Activated T-helper 2 cell treated with anti-CD3 and anti-CD28 coated beads, Interferon-gamma antibody, Interleukin-2, Interleukin-4, amounts not matched to agents 10 μg/mL and 5 μg/mL and 100 μg/mL, durations not matched to agents 14 hours and 24 hours and 36 hours (primary cell): ENCODE results near the gene LRG1. TPM values are rescaled to one million over a fixed set of nuclear protein-coding genes. Genes with fewer than 3 reads are reported as not detected.

ENCODE experiments used
- DNase-seq: peaks from one replicate; pipeline ENCODE4 v3.0.0; 2021; ENCODE audit warnings: low spot score
- H3K27ac Mint-ChIP-seq: one replicate; pipeline ENCODE4 v1.8.0; 2021; ENCODE audit warnings: mixed read lengths
- H3K27me3 Mint-ChIP-seq: one replicate; pipeline ENCODE4 v1.8.0; 2021; ENCODE audit warnings: low read depth, mixed read lengths
- H3K36me3 Mint-ChIP-seq: one replicate; pipeline ENCODE4 v1.8.0; 2021; ENCODE audit warnings: low read depth, mixed read lengths
- H3K4me1 Mint-ChIP-seq: one replicate; pipeline ENCODE4 v1.8.0; 2021; ENCODE audit warnings: low read depth, mixed read lengths
- H3K4me3 Mint-ChIP-seq: one replicate; pipeline ENCODE4 v1.8.0; 2021; ENCODE audit warnings: low read depth, mild to moderate bottlenecking, moderate library complexity, mixed read lengths
- H3K9me3 Mint-ChIP-seq: one replicate; pipeline ENCODE4 v1.8.0; 2021; ENCODE audit warnings: mixed read lengths
- intact Hi-C: fragments of 100-400 bp; cut with micrococcal nuclease; formaldehyde crosslinking; loops from one replicate; pipeline ENCODE4 v1.15.1; 2023
- total RNA-seq: library from RNA; stranded (reverse); gene quantifications from 2 replicates; pipeline ENCODE4 v1.2.3, GENCODE V29; 2022

The LRG1 gene
- total RNA-seq, 1 donor from 2014 or later = 0.37 TPM

DNA sequence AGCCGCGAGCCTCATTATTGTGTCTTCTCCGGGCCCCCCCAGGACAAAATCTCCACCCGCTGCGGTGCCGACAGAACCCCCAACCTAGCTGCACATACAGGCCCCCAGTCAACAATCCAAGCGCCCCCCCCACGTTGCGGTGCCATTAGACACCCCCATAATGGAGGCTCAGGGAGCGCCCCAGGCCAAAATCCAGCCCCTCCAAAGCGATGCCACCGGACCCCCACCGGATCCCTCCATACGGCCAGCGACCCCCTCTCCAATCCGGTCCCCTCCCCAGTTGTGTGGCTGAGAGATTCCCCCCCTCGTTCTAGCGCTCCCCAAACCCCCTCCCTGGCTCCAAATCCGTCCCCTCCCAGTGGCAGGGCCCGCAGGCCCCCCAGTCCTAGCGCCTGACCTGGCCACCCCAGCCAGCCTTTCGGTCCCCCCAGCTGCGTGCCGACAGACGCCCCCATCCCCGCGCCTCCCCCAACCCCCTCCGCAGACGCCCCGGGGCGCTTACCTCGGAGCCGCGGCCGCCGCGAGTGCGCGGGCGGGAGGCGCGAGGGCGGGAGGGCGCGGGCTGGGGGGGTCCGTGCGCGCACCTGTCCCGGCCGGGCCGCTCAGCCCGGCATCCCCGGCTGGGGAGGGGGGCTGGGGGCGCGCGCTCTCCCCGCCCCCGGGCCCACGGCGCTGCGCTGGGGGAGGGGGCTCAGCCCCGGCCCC lies 41.3 kb upstream of the LRG1 start:
- H3K4me3 Mint-ChIP-seq = no peak overlapping the region
- intact Hi-C loops = no loop called here

DNA sequence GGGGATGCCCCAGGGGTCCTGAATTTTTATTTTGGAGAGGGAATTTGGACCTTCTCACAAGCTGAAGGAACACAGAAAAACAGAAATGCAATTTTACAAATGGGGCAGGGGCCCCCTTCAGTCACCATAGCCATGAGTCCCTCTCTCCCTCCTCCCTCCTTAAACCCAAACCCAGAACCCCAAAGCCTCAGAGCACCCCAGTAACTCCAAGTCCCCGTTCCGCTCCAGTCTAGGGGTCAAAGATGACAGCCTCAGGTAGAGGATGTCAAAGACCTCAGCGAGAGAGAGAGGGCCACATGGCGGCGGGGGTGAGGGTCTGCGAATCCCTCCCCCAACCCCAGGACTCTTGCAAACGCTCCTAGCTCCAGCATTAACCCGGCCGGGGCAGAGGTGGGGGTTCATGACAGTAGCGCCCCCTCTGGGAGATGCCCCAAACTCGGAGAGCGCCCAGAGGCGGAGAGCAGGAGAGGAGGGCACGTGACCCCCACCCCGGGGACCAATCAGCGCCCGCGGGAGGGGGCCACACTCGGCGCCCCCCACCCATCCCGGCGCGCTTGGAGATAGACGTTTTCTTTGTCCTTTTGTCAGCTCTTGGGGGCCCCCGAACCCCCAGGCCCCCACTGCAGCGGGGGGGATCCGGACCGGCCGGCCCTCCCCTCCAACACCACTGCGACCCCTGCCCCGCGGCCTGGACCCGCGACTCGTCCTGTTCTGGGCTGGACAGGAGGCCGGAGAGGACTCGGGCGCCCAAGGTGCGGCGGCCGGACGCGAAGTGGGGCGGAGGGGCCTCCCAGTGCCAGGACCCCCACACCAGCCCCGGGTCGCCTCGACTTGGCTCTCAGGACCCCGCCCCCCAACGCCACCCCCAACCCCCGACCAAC lies 40.4 kb upstream of the LRG1 start:
- H3K9me3 Mint-ChIP-seq = no peaks in the 10 kb centered on the region
- H3K27ac Mint-ChIP-seq = no peak overlapping the region
- intact Hi-C loops = no loop called here
- peaks cover 45% of the 10 kb centered on the region for H3K27me3 Mint-ChIP-seq
- H3K4me1 Mint-ChIP-seq = no peaks in the 10 kb centered on the region
- H3K4me3 Mint-ChIP-seq = no peak overlapping the region
- no peaks in the 10 kb centered on the region for H3K36me3 Mint-ChIP-seq
- no peak for DNase-seq

More for the DNA sequence above, 41.3 kb upstream of the LRG1 start:
- Mint-ChIP-seq H3K27me3 (peaks cover 49% of the 10 kb centered on the region), H3K4me1 (no peaks in the 10 kb centered on the region), H3K9me3 (no peaks in the 10 kb centered on the region), H3K36me3 (no peaks in the 10 kb centered on the region), H3K27ac (no peak overlapping the region)
- DNase-seq = no peak

DNA sequence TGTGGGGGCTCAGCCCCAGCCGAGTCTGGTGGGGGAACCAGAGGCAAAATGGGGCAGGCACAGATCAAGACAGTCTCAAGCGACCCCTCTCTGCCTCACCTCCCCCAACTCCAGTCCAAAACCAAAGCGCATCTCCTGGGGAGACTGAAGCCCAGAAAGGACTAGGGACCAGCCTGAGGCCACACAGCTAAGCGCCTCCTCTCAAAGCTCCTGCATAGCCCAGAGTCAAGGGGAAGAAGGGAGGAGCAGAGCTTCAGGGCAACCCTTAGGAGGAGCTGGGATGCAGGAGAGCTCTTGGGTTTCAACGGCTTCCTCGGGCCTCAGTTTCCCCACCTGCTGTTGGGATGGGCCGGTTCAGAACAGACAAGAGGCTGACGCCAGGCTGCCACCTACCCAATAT lies 39.6 kb upstream of the LRG1 start:
- Mint-ChIP-seq H3K4me1 (no peaks in the 10 kb centered on the region), H3K4me3 (no peak overlapping the region), H3K9me3 (no peaks in the 10 kb centered on the region), H3K36me3 (no peaks in the 10 kb centered on the region), H3K27me3 (peaks cover 45% of the 10 kb centered on the region), H3K27ac (no peak overlapping the region)
- no peak for DNase-seq
- intact Hi-C loops = no loop called here

DNA sequence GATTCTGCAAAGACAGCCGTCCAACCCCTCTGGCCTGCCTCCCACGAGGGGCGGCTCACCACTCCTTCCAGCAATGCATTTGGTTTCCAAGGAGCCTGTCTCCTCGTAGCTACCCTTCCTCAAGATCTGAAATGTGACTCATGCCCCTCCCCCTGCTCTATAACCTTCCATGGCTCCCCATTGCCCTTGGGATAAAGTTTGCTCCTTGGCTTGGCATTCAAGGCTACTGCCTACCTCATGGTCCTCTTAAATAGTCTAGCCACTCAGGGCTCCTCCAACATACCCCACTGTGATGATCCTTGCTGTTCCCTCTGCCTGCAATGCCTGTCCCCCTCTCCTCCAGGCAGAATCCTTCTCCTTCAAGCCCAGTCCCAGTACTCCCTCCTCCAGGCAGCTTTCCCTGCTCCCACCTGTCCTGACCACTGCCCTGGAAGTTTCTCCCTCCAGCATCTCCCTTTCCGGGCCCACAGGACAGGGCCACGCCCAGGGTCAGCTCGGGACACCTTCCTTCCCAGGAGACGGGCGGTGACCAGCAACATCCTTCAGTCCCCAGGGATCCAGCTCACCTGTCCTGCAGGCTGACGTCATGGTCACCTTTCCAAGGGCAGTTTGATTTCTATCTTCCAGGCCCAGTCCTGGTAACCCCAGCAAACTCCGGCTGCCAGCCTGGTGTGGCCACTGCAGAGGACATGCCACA lies 38.9 kb upstream of the LRG1 start:
- no peak for DNase-seq
- H3K4me3 Mint-ChIP-seq = no peak overlapping the region
- intact Hi-C loops = no loop called here
- no peaks in the 10 kb centered on the region for H3K4me1 Mint-ChIP-seq
- no peaks in the 10 kb centered on the region for H3K36me3 Mint-ChIP-seq
- no peak overlapping the region for H3K27ac Mint-ChIP-seq
- H3K27me3 Mint-ChIP-seq = peaks cover 45% of the 10 kb centered on the region
- no peaks in the 10 kb centered on the region for H3K9me3 Mint-ChIP-seq

DNA sequence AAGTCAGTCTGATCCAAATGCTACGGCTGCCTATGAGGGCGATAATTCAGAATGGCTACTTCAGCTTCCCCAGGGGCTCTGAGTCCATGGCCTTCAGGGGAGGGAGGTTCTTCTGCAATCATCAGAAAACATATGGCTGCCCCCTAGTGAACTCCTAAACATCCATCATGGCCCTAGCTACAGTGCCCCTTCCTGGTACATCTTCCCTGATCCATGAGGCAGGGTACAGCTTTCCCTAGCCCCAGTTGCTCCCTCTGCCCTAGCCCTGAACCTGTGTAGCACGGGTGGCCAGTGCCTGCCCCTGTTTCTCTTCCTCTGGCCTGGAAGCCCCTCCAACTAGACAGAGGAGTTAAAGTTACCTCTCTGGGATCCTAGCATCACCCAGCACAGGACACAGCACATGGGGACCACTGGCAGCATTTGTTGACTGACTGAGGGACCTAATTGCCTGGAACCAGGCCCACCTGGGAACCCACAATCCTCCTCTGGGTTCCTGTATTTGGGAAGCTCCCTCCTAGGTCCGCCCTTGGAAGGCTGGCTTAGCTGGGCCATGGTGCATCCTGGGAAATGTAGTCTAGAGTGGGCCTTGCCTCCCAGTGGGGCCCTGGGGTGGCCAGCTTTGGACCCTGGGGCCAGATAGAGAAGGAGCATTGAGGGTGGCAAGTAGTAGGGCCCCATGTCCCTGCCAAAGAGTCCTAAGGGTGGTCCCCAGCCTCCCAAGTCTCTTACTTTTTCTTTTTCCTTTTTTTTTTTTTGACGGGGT lies 37.4 kb upstream of the LRG1 start:
- H3K4me3 Mint-ChIP-seq = no peak overlapping the region
- H3K9me3 Mint-ChIP-seq = no peaks in the 10 kb centered on the region
- DNase-seq = no peak
- H3K36me3 Mint-ChIP-seq = no peaks in the 10 kb centered on the region
- intact Hi-C loops = no loop called here
- peaks cover 38% of the 10 kb centered on the region for H3K27me3 Mint-ChIP-seq
- no peaks in the 10 kb centered on the region for H3K4me1 Mint-ChIP-seq
- no peak overlapping the region for H3K27ac Mint-ChIP-seq

DNA sequence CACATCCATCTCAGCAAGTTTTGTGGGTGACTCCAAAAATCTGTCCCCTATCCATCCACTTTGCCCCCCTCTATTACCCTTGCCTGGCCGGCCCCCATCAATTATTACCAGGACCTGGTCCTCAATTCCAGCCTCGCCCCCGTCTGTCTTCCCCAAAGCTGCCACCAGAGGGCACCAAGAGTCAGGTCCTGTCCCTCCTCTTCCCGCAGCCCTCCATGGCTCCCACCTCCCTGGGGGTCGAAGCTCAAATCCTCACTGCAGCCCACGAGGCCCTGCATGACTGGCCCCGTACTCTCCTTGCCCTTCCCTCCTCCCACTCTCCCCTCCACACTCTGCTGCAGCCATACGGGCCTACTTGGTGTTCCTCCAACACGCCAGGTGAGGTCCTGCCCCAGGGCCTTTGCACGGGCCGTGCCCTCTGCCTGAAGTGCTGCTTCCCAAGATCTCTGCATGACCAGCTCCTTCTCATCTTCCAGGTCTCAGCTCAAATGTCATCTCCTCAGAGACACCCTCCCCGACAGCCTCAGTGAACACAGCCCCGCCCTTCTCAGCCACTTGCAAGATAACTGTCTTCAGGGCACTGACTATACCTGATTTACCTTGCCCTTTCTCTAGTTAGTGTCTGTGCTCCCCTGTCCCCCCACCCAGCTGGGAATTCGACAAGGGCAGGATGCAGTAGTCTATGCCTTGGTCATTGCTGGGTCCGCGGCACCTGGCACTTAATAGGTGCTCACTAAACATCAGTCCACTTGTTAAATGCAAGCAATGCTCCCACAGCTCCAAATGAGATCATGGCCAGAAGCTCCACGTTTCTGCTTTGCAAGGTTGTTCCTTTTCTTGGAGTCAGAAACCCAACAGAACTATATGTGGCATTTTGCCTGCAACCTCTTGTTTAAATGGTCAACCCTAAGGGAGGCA lies 36.4 kb upstream of the LRG1 start:
- H3K36me3 Mint-ChIP-seq = no peaks in the 10 kb centered on the region
- H3K27me3 Mint-ChIP-seq = peaks cover 34% of the 10 kb centered on the region
- intact Hi-C loops = loop anchor here (1.0 kb wide), 1 partner anchor 60 kb away; no protein-coding TSS in a partner anchor
- no peak overlapping the region for H3K27ac Mint-ChIP-seq
- peak; percentile 43 for DNase-seq
- H3K4me3 Mint-ChIP-seq = no peak overlapping the region
- H3K4me1 Mint-ChIP-seq = no peaks in the 10 kb centered on the region
- no peaks in the 10 kb centered on the region for H3K9me3 Mint-ChIP-seq

DNA sequence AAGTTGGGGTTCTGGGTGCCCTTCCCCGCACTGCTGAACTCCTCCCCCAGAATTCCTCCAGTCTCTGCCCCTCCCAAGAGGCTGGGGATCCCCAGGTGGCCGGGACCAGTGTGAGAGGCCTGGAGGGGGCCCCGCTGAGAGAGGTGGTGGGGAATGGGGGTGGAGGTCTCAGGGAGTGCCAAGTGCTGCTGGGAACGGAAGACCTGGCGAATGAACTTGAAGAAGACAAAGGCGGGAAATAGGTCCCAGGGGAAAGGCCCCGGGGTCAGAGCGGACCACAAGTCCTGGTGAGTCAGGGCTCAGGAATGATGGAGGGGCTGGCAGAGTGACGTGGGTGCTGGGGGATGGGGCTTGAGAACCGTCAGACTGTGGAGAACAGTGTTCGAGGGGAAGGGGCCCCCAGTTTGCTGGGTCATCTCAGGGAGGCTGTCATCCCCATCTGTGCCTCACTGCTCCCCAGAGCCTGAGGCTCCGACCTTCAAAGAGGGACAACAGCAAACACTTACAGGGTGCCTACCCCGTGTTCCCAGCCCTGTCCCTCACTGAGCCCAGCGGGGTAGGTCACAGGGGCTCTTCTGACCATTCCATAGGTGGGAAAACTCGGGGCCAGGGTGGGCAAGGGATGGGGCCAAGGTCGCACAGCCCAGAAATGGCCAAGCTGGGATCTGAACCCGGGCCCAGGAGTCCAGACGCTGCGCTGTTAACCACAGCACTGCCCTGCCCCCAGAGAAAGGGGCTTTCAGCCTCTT lies 35.6 kb upstream of the LRG1 start:
- Mint-ChIP-seq H3K27ac (no peak overlapping the region), H3K27me3 (peaks cover 34% of the 10 kb centered on the region), H3K36me3 (no peaks in the 10 kb centered on the region), H3K4me1 (no peaks in the 10 kb centered on the region), H3K4me3 (no peak overlapping the region), H3K9me3 (no peaks in the 10 kb centered on the region)
- intact Hi-C loops = loop anchor here (1.0 kb wide), 1 partner anchor 61 kb away; no protein-coding TSS in a partner anchor
- DNase-seq = no peak

DNA sequence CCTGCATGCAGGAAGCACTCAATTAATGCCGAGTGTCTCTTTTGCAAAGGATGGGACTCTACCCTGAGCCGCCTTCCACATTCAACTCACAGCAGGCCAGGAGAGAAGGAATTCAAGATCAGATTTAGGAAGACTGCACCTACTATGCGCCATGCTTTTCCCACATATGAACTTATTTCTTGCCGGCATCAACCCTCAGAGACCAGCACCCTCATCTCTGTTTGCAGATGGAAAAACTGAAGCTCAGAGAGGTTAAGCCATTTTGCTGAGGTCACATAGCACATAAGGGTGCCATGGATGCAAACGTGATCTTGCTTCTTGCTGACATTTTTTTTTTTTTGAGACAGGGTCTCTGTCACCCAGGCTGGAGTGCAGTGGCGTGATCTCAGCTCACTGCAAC lies 33.8 kb upstream of the LRG1 start:
- Mint-ChIP-seq H3K27ac (no peak overlapping the region), H3K36me3 (no peaks in the 10 kb centered on the region), H3K4me1 (no peaks in the 10 kb centered on the region), H3K4me3 (no peak overlapping the region), H3K27me3 (peaks cover 18% of the 10 kb centered on the region), H3K9me3 (no peaks in the 10 kb centered on the region)
- no peak for DNase-seq
- intact Hi-C loops = no loop called here

DNA sequence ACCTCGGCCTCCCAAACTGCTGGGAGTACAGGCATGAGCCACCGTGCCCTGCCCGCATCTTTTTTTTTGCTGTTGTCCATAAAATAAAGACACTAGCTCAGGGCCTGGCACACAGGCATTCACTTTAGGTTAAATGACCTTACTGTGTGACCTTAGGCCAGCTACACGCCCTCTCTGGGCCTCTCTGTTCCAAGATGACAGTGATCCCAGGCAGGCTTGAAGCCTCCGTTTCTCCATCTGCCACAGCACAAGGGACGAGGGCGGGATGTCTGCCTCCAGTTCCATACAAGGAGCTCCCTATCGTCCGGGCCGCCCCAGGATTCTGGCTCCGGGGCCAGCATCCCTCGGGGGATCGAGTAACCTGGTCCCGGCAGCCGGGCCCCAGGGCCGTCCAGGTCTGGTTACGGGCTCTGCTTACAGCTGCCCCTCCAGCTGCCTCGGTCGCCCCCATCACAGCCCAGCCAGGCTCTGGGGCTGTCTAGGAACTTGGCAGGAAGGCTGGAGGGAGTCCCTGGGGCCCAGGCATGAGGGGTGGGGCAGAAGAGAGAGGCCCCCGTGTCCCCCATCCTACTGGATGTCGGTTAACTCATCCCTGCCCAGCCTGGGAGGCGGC lies 31.6 kb upstream of the LRG1 start:
- Mint-ChIP-seq H3K4me3 (no peak overlapping the region), H3K9me3 (no peaks in the 10 kb centered on the region), H3K27me3 (peaks cover 13% of the 10 kb centered on the region), H3K36me3 (no peaks in the 10 kb centered on the region), H3K4me1 (no peaks in the 10 kb centered on the region), H3K27ac (no peak overlapping the region)
- intact Hi-C loops = no loop called here
- DNase-seq = no peak

DNA sequence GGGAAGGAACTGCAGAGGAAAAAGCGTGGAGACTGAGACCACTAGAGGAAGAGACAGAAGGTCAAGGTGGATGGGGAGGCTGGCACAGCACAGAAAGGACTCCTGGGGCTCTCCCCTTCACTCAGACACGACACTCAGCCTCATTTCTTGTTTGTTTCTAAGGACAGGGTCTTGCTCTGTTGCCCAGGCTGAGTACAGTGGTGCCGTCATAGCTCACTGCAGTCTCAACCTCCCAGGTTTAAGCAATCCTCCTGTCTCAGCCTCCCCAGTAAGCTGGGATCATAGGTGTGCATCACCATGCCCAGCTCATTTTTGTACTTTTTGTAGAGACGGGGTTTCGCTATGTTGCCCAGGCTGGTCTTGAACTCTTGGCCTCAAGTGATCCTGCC lies 31.1 kb upstream of the LRG1 start:
- no peaks in the 10 kb centered on the region for H3K9me3 Mint-ChIP-seq
- H3K36me3 Mint-ChIP-seq = no peaks in the 10 kb centered on the region
- intact Hi-C loops = no loop called here
- peaks cover 8% of the 10 kb centered on the region for H3K27me3 Mint-ChIP-seq
- H3K4me1 Mint-ChIP-seq = no peaks in the 10 kb centered on the region
- no peak overlapping the region for H3K27ac Mint-ChIP-seq
- H3K4me3 Mint-ChIP-seq = no peak overlapping the region
- no peak for DNase-seq

DNA sequence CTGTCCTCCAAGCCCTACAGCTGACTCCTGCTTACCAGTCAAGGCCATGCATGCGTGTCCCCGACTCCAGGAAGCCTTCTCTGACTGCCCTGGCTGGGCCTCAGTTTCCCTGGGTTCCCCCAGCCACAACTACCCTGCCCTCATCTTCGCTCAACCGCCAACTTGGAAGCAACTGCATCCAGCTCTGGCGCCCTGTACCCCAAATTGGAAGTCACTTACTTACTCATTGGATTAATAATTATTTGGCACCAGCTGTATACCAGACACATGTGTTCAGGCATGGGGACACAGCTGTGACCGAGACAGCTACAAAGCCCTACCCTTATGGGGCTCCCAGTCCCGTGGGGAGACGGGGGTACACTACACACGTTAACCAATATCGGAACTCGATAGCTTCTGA lies 30.6 kb upstream of the LRG1 start:
- H3K27ac Mint-ChIP-seq = no peak overlapping the region
- no peaks in the 10 kb centered on the region for H3K9me3 Mint-ChIP-seq
- no peak for DNase-seq
- H3K4me3 Mint-ChIP-seq = no peak overlapping the region
- intact Hi-C loops = no loop called here
- no peaks in the 10 kb centered on the region for H3K36me3 Mint-ChIP-seq
- peaks cover 7% of the 10 kb centered on the region for H3K27me3 Mint-ChIP-seq
- no peaks in the 10 kb centered on the region for H3K4me1 Mint-ChIP-seq
